Measurements from ENCODE around the gene ZMYM3. TPM values are rescaled to one million over a fixed set of nuclear protein-coding genes. Genes with fewer than 3 reads are reported as not detected.

Gene ZMYM3
- total RNA-seq, 1 donor from 2014 or later, result 11.8 TPM

GRCh38 chrX:71253253-71254091 lies 468 bp downstream of the ZMYM3 start:
- DNase-seq (ENCODE audit: low spot score), result no peak

GRCh38 chrX:71252221-71252620 lies 1.7 kb downstream of the ZMYM3 start:
- no peak for DNase-seq (ENCODE audit: low spot score)

GRCh38 chrX:71251466-71251973 lies 2.4 kb downstream of the ZMYM3 start:
- DNase-seq (ENCODE audit: low spot score), result no peak

GRCh38 chrX:71250841-71251240 lies 3.1 kb downstream of the ZMYM3 start:
- DNase-seq (ENCODE audit: low spot score), result no peak

- no peak for DNase-seq (ENCODE audit: low spot score)
Observed at GRCh38 chrX:71245159-71245558, 8.8 kb downstream of the ZMYM3 start.

GRCh38 chrX:71244359-71245128 lies 9.4 kb downstream of the ZMYM3 start:
- no peak for DNase-seq (ENCODE audit: low spot score)

- no peak for DNase-seq (ENCODE audit: low spot score)
Observed at GRCh38 chrX:71241301-71241700, 12.6 kb downstream of the ZMYM3 start.

- no peak for DNase-seq (ENCODE audit: low spot score)
Observed at GRCh38 chrX:71239781-71240180, 14.2 kb downstream of the ZMYM3 start.

GRCh38 chrX:71236836-71237235 lies 17.1 kb downstream of the ZMYM3 start:
- DNase-seq (ENCODE audit: low spot score), result no peak

- DNase-seq (ENCODE audit: low spot score), result no peak
Observed at GRCh38 chrX:71235482-71235881, 18.5 kb downstream of the ZMYM3 start.

- no peak for DNase-seq (ENCODE audit: low spot score)
Observed at GRCh38 chrX:71228063-71228642, 25.8 kb downstream of the ZMYM3 start.

- no peak for DNase-seq (ENCODE audit: low spot score)
Observed at GRCh38 chrX:71227370-71228062, 26.4 kb downstream of the ZMYM3 start.

GRCh38 chrX:71225676-71226075 lies 28.3 kb downstream of the ZMYM3 start:
- no peak for DNase-seq (ENCODE audit: low spot score)

GRCh38 chrX:71225009-71225408 lies 28.9 kb downstream of the ZMYM3 start:
- no peak for DNase-seq (ENCODE audit: low spot score)

- DNase-seq (ENCODE audit: low spot score), result no peak
Observed at GRCh38 chrX:71224098-71224708, 29.7 kb downstream of the ZMYM3 start.

GRCh38 chrX:71222929-71223328 lies 31.0 kb downstream of the ZMYM3 start, which contains the start of gene GJB1:
Gene GJB1, plus strand, starts transcription at chrX:71223224. Its CDS starts 484 bp downstream, at chrX:71223708.
- no peak for DNase-seq (ENCODE audit: low spot score)

GRCh38 chrX:71221145-71221544 lies 32.8 kb downstream of the ZMYM3 start:
- DNase-seq (ENCODE audit: low spot score), result no peak

GRCh38 chrX:71217298-71217697 lies 36.6 kb downstream of the ZMYM3 start:
- DNase-seq (ENCODE audit: low spot score), result no peak

- no peak for DNase-seq (ENCODE audit: low spot score)
Observed at GRCh38 chrX:71216485-71216884, 37.5 kb downstream of the ZMYM3 start.

GRCh38 chrX:71215338-71215912 lies 38.5 kb downstream of the ZMYM3 start:
- DNase-seq (ENCODE audit: low spot score), result no peak
